ENCODE results near the gene XYLT1. TPM values are rescaled to one million over a fixed set of nuclear protein-coding genes. Genes with fewer than 3 reads are reported as not detected.

The XYLT1 gene
- polyA plus RNA-seq, 1 donor (not counting 4 experiments of a cell fraction or from before 2014, with no cell fraction given): 4.4 TPM

GRCh38 chr16:17452922-17453321, 17.8 kb downstream of the XYLT1 start:
- Histone ChIP-seq H3K4me2 (ENCODE audit: control insufficient read depth, extremely low read depth, insufficient read depth, low read depth, low read length) (no peak overlapping the region), H3K4me3 (ENCODE audit: control insufficient read depth in 2 of 3, extremely low read depth in 1 of 3, insufficient read depth in 2 of 3, low read depth in 1 of 3, low read length in 3 of 3) (no peak overlapping the region), H3K4me1 (ENCODE audit: control insufficient read depth, extremely low read depth, insufficient read depth, low read length) (no peaks in the 10 kb centered on the region), H3K9ac (ENCODE audit: control insufficient read depth, extremely low read depth, insufficient read depth, low read length) (no peak overlapping the region), H3K9me3 (ENCODE audit: control insufficient read depth, low read depth, low read length) (no peaks in the 10 kb centered on the region), H3K27ac (ENCODE audit: control insufficient read depth, insufficient read depth, low read length) (no peak overlapping the region), H3K27me3 (ENCODE audit: control insufficient read depth, extremely low read depth, insufficient read depth, low read length) (no peaks in the 10 kb centered on the region), H3K9me1 (ENCODE audit: control insufficient read depth, extremely low read depth, insufficient read depth, low read length) (no peaks in the 10 kb centered on the region), H3K79me2 (ENCODE audit: control insufficient read depth, insufficient read depth, low read length) (no peaks in the 10 kb centered on the region), H3K36me3 (ENCODE audit: control insufficient read depth in 2 of 2, extremely low read depth in 1 of 2, insufficient read depth in 2 of 2, low read length in 2 of 2) (peaks cover 0 to 1% of the 10 kb centered on the region in 2 experiments), H2AFZ (ENCODE audit: control insufficient read depth, low read length) (no peak overlapping the region), H4K20me1 (ENCODE audit: control insufficient read depth, extremely low read depth, insufficient read depth, low read length) (no peaks in the 10 kb centered on the region)
- FAIRE-seq (no peak), DNase-seq (ENCODE audit: low read depth, low spot score) (no peak)
- dilution Hi-C loops (cut with MboI; ENCODE audit: extremely low pct_ligation_motif_present, low sequenced_read_pairs): no loop called here
- no peak for TF ChIP-seq CTCF (optimal IDR thresholded peaks at IDR 0.05 in 1 of 3, IDR thresholded peaks at IDR 0.05 in 1 of 3, conservative IDR thresholded peaks at IDR 0.05 in 1 of 3; ENCODE audit: extremely low read depth in 1 of 3, insufficient read depth in 2 of 3, low read length in 3 of 3)
- TF ChIP-seq EZH2 (IDR thresholded peaks at IDR 0.05; ENCODE audit: low read length): no peak

- FAIRE-seq: no peak
- Histone ChIP-seq H3K36me3 (ENCODE audit: control insufficient read depth in 2 of 2, extremely low read depth in 1 of 2, insufficient read depth in 2 of 2, low read length in 2 of 2) (peaks cover 0 to 1% of the 10 kb centered on the region in 2 experiments), H2AFZ (ENCODE audit: control insufficient read depth, low read length) (no peak overlapping the region), H3K27me3 (ENCODE audit: control insufficient read depth, extremely low read depth, insufficient read depth, low read length) (no peaks in the 10 kb centered on the region), H3K4me2 (ENCODE audit: control insufficient read depth, extremely low read depth, insufficient read depth, low read depth, low read length) (no peak overlapping the region), H3K9me1 (ENCODE audit: control insufficient read depth, extremely low read depth, insufficient read depth, low read length) (no peaks in the 10 kb centered on the region), H3K4me3 (ENCODE audit: control insufficient read depth in 2 of 3, extremely low read depth in 1 of 3, insufficient read depth in 2 of 3, low read depth in 1 of 3, low read length in 3 of 3) (no peak overlapping the region), H3K27ac (ENCODE audit: control insufficient read depth, insufficient read depth, low read length) (no peak overlapping the region), H3K79me2 (ENCODE audit: control insufficient read depth, insufficient read depth, low read length) (no peaks in the 10 kb centered on the region), H3K9me3 (ENCODE audit: control insufficient read depth, low read depth, low read length) (no peaks in the 10 kb centered on the region), H3K9ac (ENCODE audit: control insufficient read depth, extremely low read depth, insufficient read depth, low read length) (no peak overlapping the region), H3K4me1 (ENCODE audit: control insufficient read depth, extremely low read depth, insufficient read depth, low read length) (no peaks in the 10 kb centered on the region), H4K20me1 (ENCODE audit: control insufficient read depth, extremely low read depth, insufficient read depth, low read length) (no peaks in the 10 kb centered on the region)
- TF ChIP-seq EZH2 (IDR thresholded peaks at IDR 0.05; ENCODE audit: low read length) (no peak), CTCF (optimal IDR thresholded peaks at IDR 0.05 in 1 of 3, IDR thresholded peaks at IDR 0.05 in 1 of 3, conservative IDR thresholded peaks at IDR 0.05 in 1 of 3; ENCODE audit: extremely low read depth in 1 of 3, insufficient read depth in 2 of 3, low read length in 3 of 3) (no peak)
- no peak for DNase-seq (ENCODE audit: low read depth, low spot score)
- dilution Hi-C loops (cut with MboI; ENCODE audit: extremely low pct_ligation_motif_present, low sequenced_read_pairs): no loop called here
Observed at GRCh38 chr16:17451843-17452242, 18.9 kb downstream of the XYLT1 start.
